OCI-LY3 (cell line): ENCODE data around the gene TTC23.

ENCODE experiments used
- H2AFZ ChIP-seq: fragments of 200-600, 300-600 bp; shearing (Covaris generic); 2 replicates; pipeline ENCODE4 v1.6.0; 2014; ENCODE audit warnings: antibody characterized with exemption, low read depth, low read length
- H3K27ac ChIP-seq: fragments of 200-600, 300-600 bp; sonication (generic); 2 replicates; pipeline ENCODE4 v1.5.1; 2014; ENCODE audit warnings: mild to moderate bottlenecking, low read length, moderate library complexity, mixed read lengths
- H3K27me3 ChIP-seq: fragments of 200-600, 300-600 bp; sonication (generic); 2 replicates; pipeline ENCODE4 v1.6.1; 2014; ENCODE audit warnings: low read depth, low read length, mixed read lengths
- H3K36me3 ChIP-seq: fragments of 200-600, 300-600 bp; sonication (generic); replicated peaks from 2 replicates; pipeline ENCODE3; 2014; ENCODE audit warnings: low read depth, low read length, mixed read lengths
- H3K4me1 ChIP-seq: fragments of 300-600, 200-600 bp; sonication (generic); 2 replicates; pipeline ENCODE4 v1.6.1; 2014; ENCODE audit warnings: low read length, mixed read lengths
- H3K4me2 ChIP-seq: fragments of 200-600, 300-600 bp; sonication (generic); 2 replicates; pipeline ENCODE4 v1.6.1; 2014; ENCODE audit warnings: low read length, mixed read lengths
- H3K4me3 ChIP-seq: fragments of 300-600, 200-600 bp; sonication (generic); 2 replicates; pipeline ENCODE4 v1.5.1; 2014; ENCODE audit warnings: antibody characterized with exemption, mild to moderate bottlenecking, low read length, moderate library complexity
- H3K79me2 ChIP-seq: fragments of 300-600, 200-600 bp; shearing (Covaris generic); 2 replicates; pipeline ENCODE4 v1.6.1; 2014; ENCODE audit warnings: mild to moderate bottlenecking, low read length, mixed read lengths
- H3K9ac ChIP-seq: fragments of 300-600, 200-600 bp; shearing (Covaris generic); 2 replicates; pipeline ENCODE4 v1.6.0; 2014; ENCODE audit warnings: mild to moderate bottlenecking, low read length, moderate library complexity
- H3K9me3 ChIP-seq: fragments of 200-600, 300-600 bp; shearing (Covaris generic); 2 replicates; pipeline ENCODE4 v1.6.1; 2014; ENCODE audit warnings: low read length, mixed read lengths; ENCODE audit not compliant: insufficient read depth
- H4K20me1 ChIP-seq: fragments of 200-600, 300-600 bp; sonication (generic); 2 replicates; pipeline ENCODE4 v1.6.1; 2016; ENCODE audit warnings: low read length, mixed read lengths; ENCODE audit not compliant: insufficient read depth
- CTCF ChIP-seq: fragments of 200-600, 300-600 bp; sonication (generic); IDR thresholded peaks from 2 replicates; pipeline ENCODE4 v1.5.1; 2014; ENCODE audit warnings: antibody characterized with exemption, low read length, low read depth
- EZH2phosphoT487 ChIP-seq: fragments of 200-600 bp; shearing (Covaris generic); IDR thresholded peaks from 2 replicates; pipeline ENCODE4 v1.6.1; 2018; ENCODE audit warnings: antibody characterized with exemption, mixed run types, low read depth

Gene TTC23

GRCh38 chr15:99268431-99268830, 19.1 kb upstream of the TTC23 start:
- TF ChIP-seq CTCF (no peak), EZH2phosphoT487 (no peak)
- Histone ChIP-seq H4K20me1 (no peaks in the 10 kb centered on the region), H3K79me2 (no peaks in the 10 kb centered on the region), H2AFZ (no peak overlapping the region), H3K9ac (no peak overlapping the region), H3K9me3 (no peaks in the 10 kb centered on the region), H3K27ac (no peak overlapping the region), H3K4me3 (no peak overlapping the region), H3K4me2 (no peak overlapping the region), H3K4me1 (no peaks in the 10 kb centered on the region), H3K27me3 (no peaks in the 10 kb centered on the region), H3K36me3 (no peaks in the 10 kb centered on the region)

GRCh38 chr15:99267957-99268356, 18.6 kb upstream of the TTC23 start:
- H3K9me3 ChIP-seq, result no peaks in the 10 kb centered on the region
- no peaks in the 10 kb centered on the region for H3K79me2 ChIP-seq
- H4K20me1 ChIP-seq, result no peaks in the 10 kb centered on the region
- no peaks in the 10 kb centered on the region for H3K36me3 ChIP-seq
- no peak overlapping the region for H3K9ac ChIP-seq
- TF ChIP-seq CTCF (no peak), EZH2phosphoT487 (no peak)
- no peak overlapping the region for H3K4me3 ChIP-seq
- no peak overlapping the region for H3K4me2 ChIP-seq
- no peaks in the 10 kb centered on the region for H3K27me3 ChIP-seq
- no peak overlapping the region for H3K27ac ChIP-seq
- H3K4me1 ChIP-seq, result no peaks in the 10 kb centered on the region
- H2AFZ ChIP-seq, result no peak overlapping the region

GRCh38 chr15:99265541-99266070, 16.2 kb upstream of the TTC23 start:
- Histone ChIP-seq H3K27me3 (no peaks in the 10 kb centered on the region), H3K36me3 (no peaks in the 10 kb centered on the region), H3K4me1 (no peaks in the 10 kb centered on the region), H3K9ac (no peak overlapping the region), H4K20me1 (no peaks in the 10 kb centered on the region), H3K79me2 (no peaks in the 10 kb centered on the region), H3K4me2 (no peak overlapping the region), H2AFZ (no peak overlapping the region), H3K27ac (no peak overlapping the region), H3K9me3 (no peaks in the 10 kb centered on the region), H3K4me3 (no peak overlapping the region)
- no peak for TF ChIP-seq EZH2phosphoT487
- TF ChIP-seq CTCF, result no peak

GRCh38 chr15:99264125-99264524, 14.7 kb upstream of the TTC23 start:
- Histone ChIP-seq H3K4me2 (no peak overlapping the region), H3K9ac (no peak overlapping the region), H3K36me3 (no peaks in the 10 kb centered on the region), H3K4me3 (no peak overlapping the region), H3K9me3 (no peaks in the 10 kb centered on the region), H3K4me1 (no peaks in the 10 kb centered on the region), H4K20me1 (no peaks in the 10 kb centered on the region), H3K79me2 (no peaks in the 10 kb centered on the region), H2AFZ (no peak overlapping the region), H3K27ac (no peak overlapping the region), H3K27me3 (no peaks in the 10 kb centered on the region)
- TF ChIP-seq CTCF (no peak), EZH2phosphoT487 (no peak)
